ENCODE results near the gene DIPK2B.

Gene DIPK2B

DNA sequence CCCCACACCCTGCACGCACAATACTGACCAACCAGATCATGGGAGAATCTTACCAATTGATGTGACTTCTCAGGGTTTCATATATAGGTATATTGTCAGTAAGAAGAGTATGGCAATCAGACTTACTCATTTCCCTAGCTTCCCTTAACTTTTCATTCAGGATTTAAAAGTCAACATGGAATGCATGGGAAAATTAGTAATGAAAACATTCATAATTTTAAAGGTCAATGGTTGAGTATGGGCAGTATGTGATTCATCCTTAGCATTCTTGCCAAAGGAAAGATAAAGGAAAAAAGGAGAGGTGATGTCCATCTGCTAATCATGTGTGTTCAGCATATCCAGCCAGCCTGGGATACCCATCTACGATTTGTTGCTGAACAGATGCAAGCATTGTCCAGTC lies 4.0 kb downstream of the DIPK2B start:
- Histone ChIP-seq H3K9ac (ENCODE audit: low read depth, low read length) (no peak overlapping the region), H3K4me3 (ENCODE audit: low read length) (no peak overlapping the region), H3K27ac (ENCODE audit: low read depth, low read length) (no peak overlapping the region), H3K9me3 (ENCODE audit: insufficient read depth, low read depth, low read length) (no peaks in the 10 kb centered on the region), H3K4me1 (ENCODE audit: insufficient read depth, low read length) (no peaks in the 10 kb centered on the region), H3K36me3 (ENCODE audit: insufficient read depth, low read length) (no peaks in the 10 kb centered on the region), H3K27me3 (ENCODE audit: insufficient read depth, low read length) (no peaks in the 10 kb centered on the region)
- WGBS = 85% methylated on average over 1 of the region's 2 CpGs

DNA sequence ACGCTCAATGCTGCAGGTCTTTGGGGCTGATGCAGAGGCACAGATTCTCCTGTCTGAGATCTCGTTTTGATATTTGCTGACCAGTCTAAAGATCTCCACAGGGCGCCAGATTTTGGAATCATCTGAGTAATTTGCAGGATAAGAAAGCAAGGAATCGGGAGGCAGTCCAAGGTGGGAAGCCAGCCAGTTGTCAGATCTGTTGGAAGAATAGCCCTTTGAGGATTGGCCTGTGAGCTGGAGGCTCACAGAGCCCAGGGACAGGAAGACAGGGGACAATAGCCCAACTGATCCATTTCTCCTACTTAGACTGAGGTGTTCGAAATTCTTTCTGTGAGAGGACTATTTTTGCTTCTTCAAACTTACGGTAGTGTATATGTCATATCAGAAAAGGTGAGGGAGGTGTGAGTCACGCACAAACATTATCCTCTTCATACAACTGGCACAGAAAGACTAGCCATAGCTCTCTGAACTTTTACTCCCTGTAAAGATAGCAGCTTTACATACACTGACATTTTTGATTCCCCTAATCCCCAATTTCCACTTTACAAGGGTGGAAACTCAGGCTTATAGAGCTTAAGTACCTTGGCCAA lies 8.8 kb downstream of the DIPK2B start:
- Histone ChIP-seq H3K9ac (ENCODE audit: low read depth, low read length) (no peak overlapping the region), H3K9me3 (ENCODE audit: insufficient read depth, low read depth, low read length) (no peaks in the 10 kb centered on the region), H3K4me3 (ENCODE audit: low read length) (no peak overlapping the region), H3K4me1 (ENCODE audit: insufficient read depth, low read length) (no peaks in the 10 kb centered on the region), H3K27ac (ENCODE audit: low read depth, low read length) (no peak overlapping the region), H3K27me3 (ENCODE audit: insufficient read depth, low read length) (no peaks in the 10 kb centered on the region), H3K36me3 (ENCODE audit: insufficient read depth, low read length) (no peaks in the 10 kb centered on the region)
- 84% methylated on average over 4 of the region's 7 CpGs for WGBS

- Histone ChIP-seq H3K9ac (ENCODE audit: low read depth, low read length) (no peak overlapping the region), H3K27me3 (ENCODE audit: insufficient read depth, low read length) (no peaks in the 10 kb centered on the region), H3K4me1 (ENCODE audit: insufficient read depth, low read length) (no peaks in the 10 kb centered on the region), H3K36me3 (ENCODE audit: insufficient read depth, low read length) (no peaks in the 10 kb centered on the region), H3K27ac (ENCODE audit: low read depth, low read length) (no peak overlapping the region), H3K4me3 (ENCODE audit: low read length) (no peak overlapping the region), H3K9me3 (ENCODE audit: insufficient read depth, low read depth, low read length) (no peaks in the 10 kb centered on the region)
- WGBS = 93% methylated on average over 7 of the region's 8 CpGs
Measured at GRCh38 chrX:45191383-45191782, 9.3 kb downstream of the DIPK2B start.

DNA sequence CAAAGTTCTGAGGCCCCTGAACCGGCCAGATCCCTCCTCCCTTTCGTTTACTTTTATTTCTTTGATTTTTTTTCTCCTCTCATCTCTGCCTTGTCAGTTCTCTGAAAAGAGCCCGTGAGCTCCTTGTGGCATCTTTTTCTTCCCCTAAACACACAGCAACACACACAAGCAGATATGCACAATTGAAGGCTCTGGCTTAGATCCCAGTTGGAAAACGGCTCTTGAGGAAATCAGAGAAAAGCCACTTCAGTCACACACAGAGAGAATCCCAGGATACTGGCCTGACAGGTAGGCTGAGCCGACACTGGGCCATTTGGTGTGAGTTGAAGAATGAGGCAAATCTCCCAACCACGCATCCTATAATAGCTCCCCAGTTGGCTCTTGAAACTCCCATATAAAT lies 12.9 kb downstream of the DIPK2B start:
- no peak overlapping the region for H3K27ac ChIP-seq (ENCODE audit: low read depth, low read length)
- H3K27me3 ChIP-seq (ENCODE audit: insufficient read depth, low read length) = no peaks in the 10 kb centered on the region
- H3K4me3 ChIP-seq (ENCODE audit: low read length) = no peak overlapping the region
- H3K36me3 ChIP-seq (ENCODE audit: insufficient read depth, low read length) = no peaks in the 10 kb centered on the region
- H3K9ac ChIP-seq (ENCODE audit: low read depth, low read length) = no peak overlapping the region
- H3K9me3 ChIP-seq (ENCODE audit: insufficient read depth, low read depth, low read length) = no peaks in the 10 kb centered on the region
- no peaks in the 10 kb centered on the region for H3K4me1 ChIP-seq (ENCODE audit: insufficient read depth, low read length)
- WGBS = 79% methylated on average over 4 of the region's 6 CpGs

DNA sequence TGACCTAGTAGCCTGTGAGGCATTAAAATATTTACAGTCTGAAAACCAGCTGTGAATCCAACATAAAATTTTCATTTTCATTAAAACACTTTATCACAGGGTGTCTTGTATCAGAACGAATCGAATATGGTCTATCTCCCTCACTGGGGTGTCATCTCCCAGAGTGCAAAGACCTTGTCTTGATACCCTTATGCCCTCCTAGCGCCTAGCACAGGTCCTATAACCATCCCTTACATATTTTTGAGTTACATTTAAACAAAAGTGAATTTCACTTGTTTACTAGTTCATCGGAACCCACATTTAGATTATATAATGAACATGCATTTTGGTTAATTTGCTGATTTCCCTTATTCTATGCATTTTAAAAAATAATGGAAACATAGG lies 14.0 kb downstream of the DIPK2B start:
- whole genome bisulfite sequencing = 75% methylated on average over 3 of the region's 4 CpGs
- Histone ChIP-seq H3K27me3 (ENCODE audit: insufficient read depth, low read length) (no peaks in the 10 kb centered on the region), H3K4me3 (ENCODE audit: low read length) (no peak overlapping the region), H3K9me3 (ENCODE audit: insufficient read depth, low read depth, low read length) (no peaks in the 10 kb centered on the region), H3K4me1 (ENCODE audit: insufficient read depth, low read length) (no peaks in the 10 kb centered on the region), H3K9ac (ENCODE audit: low read depth, low read length) (no peak overlapping the region), H3K27ac (ENCODE audit: low read depth, low read length) (no peak overlapping the region), H3K36me3 (ENCODE audit: insufficient read depth, low read length) (no peaks in the 10 kb centered on the region)

- Histone ChIP-seq H3K36me3 (ENCODE audit: insufficient read depth, low read length) (no peaks in the 10 kb centered on the region), H3K27ac (ENCODE audit: low read depth, low read length) (no peak overlapping the region), H3K9me3 (ENCODE audit: insufficient read depth, low read depth, low read length) (no peaks in the 10 kb centered on the region), H3K4me3 (ENCODE audit: low read length) (no peak overlapping the region), H3K27me3 (ENCODE audit: insufficient read depth, low read length) (no peaks in the 10 kb centered on the region), H3K4me1 (ENCODE audit: insufficient read depth, low read length) (no peaks in the 10 kb centered on the region), H3K9ac (ENCODE audit: low read depth, low read length) (no peak overlapping the region)
- WGBS = 84% methylated on average over 2 of the region's 2 CpGs
Measured at GRCh38 chrX:45184211-45184610, 16.5 kb downstream of the DIPK2B start.

DNA sequence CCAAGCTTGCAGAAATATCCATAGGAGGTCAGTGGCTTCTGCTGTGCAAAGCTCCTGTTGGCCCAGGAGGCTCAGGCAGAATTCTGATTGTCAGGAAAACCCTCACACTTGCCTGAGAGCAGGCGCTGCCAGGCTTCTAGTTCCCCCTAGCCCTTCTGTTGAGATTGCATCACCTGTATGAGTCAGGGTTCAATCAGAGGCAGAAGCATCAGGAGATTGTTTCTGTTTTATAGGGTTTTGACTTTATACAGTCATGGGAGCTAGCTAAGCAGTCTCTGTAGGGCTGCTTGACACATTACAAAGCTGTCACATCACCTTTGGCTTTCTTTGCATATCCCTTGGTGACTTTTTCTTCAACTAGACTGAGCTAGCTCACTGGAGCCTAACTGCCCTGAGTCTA lies 27.8 kb downstream of the DIPK2B start:
- Histone ChIP-seq H3K4me1 (ENCODE audit: insufficient read depth, low read length) (no peaks in the 10 kb centered on the region), H3K4me3 (ENCODE audit: low read length) (no peak overlapping the region), H3K9me3 (ENCODE audit: insufficient read depth, low read depth, low read length) (no peaks in the 10 kb centered on the region), H3K36me3 (ENCODE audit: insufficient read depth, low read length) (no peaks in the 10 kb centered on the region), H3K27ac (ENCODE audit: low read depth, low read length) (no peak overlapping the region), H3K9ac (ENCODE audit: low read depth, low read length) (no peak overlapping the region), H3K27me3 (ENCODE audit: insufficient read depth, low read length) (no peaks in the 10 kb centered on the region)
- WGBS = 43% methylated on average over 1 of the region's 1 CpG

DNA sequence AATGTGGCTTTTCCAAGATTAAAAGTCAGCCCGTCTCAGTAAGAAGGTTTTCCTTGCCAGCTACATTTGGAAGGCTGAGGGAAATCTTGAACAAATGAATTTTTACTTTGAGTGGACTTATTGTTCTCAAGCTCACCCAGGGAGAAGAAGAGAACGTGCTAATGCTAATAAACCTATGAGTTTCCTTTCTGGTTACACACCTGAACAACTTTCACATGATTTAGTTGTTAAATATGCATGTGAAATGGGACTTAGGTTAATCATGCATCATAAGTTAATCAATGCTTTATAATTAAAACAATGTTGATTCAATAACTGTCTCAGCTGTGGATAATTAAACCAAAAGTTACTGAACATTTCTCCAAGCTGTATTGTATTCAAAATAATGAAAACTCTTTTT lies 33.9 kb downstream of the DIPK2B start:
- no peak overlapping the region for H3K9ac ChIP-seq (ENCODE audit: low read depth, low read length)
- 92% methylated on average over 1 of the region's 2 CpGs for WGBS
- H3K27me3 ChIP-seq (ENCODE audit: insufficient read depth, low read length) = no peaks in the 10 kb centered on the region
- no peaks in the 10 kb centered on the region for H3K4me1 ChIP-seq (ENCODE audit: insufficient read depth, low read length)
- H3K27ac ChIP-seq (ENCODE audit: low read depth, low read length) = no peak overlapping the region
- H3K9me3 ChIP-seq (ENCODE audit: insufficient read depth, low read depth, low read length) = no peaks in the 10 kb centered on the region
- no peak overlapping the region for H3K4me3 ChIP-seq (ENCODE audit: low read length)
- no peaks in the 10 kb centered on the region for H3K36me3 ChIP-seq (ENCODE audit: insufficient read depth, low read length)

GRCh38 chrX:45165726-45166125 lies 35.0 kb downstream of the DIPK2B start:
- no peak overlapping the region for H3K9ac ChIP-seq (ENCODE audit: low read depth, low read length)
- H3K27ac ChIP-seq (ENCODE audit: low read depth, low read length) = no peak overlapping the region
- no peaks in the 10 kb centered on the region for H3K9me3 ChIP-seq (ENCODE audit: insufficient read depth, low read depth, low read length)
- H3K27me3 ChIP-seq (ENCODE audit: insufficient read depth, low read length) = no peaks in the 10 kb centered on the region
- WGBS = 94% methylated on average over 6 of the region's 6 CpGs
- H3K4me3 ChIP-seq (ENCODE audit: low read length) = no peak overlapping the region
- H3K4me1 ChIP-seq (ENCODE audit: insufficient read depth, low read length) = no peaks in the 10 kb centered on the region
- no peaks in the 10 kb centered on the region for H3K36me3 ChIP-seq (ENCODE audit: insufficient read depth, low read length)

DNA sequence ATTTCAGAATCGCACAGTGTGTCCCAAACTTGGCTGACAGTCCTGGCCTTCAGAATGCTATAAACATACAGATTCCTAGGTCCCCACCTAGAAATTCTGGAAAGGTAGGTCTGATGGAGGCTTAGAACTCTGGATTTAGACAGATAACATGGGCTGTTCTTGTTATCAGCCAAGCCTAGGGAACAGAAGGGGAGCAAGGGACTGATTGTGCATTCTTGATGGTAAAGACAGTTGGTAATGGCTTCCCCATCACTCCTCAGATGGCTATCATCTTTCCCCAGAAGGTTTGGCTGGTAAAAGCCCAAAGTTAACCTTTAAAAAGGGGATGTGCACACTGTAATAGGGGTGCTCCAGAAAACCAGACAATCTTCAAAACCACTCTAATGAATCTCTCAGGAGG lies 35.7 kb downstream of the DIPK2B start:
- Histone ChIP-seq H3K9ac (ENCODE audit: low read depth, low read length) (no peak overlapping the region), H3K9me3 (ENCODE audit: insufficient read depth, low read depth, low read length) (no peaks in the 10 kb centered on the region), H3K4me1 (ENCODE audit: insufficient read depth, low read length) (no peaks in the 10 kb centered on the region), H3K27me3 (ENCODE audit: insufficient read depth, low read length) (no peaks in the 10 kb centered on the region), H3K4me3 (ENCODE audit: low read length) (no peak overlapping the region), H3K27ac (ENCODE audit: low read depth, low read length) (no peak overlapping the region), H3K36me3 (ENCODE audit: insufficient read depth, low read length) (no peaks in the 10 kb centered on the region)
- WGBS = no CpG with 5 or more reads among the region's 1 CpG

DNA sequence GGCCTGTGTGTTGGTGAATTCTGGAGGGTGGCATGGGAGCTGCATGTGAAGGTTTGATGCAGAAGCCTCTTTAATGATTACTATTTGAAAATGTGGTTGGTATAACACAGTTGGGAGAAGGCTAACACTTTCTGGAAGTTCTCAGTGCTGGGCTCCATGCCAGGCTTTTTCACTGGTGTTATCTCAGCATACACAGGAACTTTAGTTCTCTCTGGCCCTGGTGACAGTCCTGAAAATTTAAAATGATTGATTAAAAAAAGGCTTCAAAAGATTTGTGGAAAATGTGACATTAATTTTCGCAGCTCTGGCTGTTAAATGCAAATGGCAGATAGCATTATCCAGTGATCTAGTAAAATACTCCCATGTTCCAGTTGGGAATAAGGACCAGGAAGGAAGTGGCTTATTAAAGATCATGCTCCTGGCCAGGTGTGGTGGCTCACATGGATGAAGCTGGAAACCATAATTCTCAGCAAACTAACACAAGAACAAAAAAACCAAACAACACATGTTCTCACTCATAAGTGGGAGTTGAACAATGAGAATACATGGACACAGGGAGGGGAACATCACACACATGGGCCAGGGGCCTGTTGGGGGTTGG lies 36.6 kb downstream of the DIPK2B start:
- H3K4me3 ChIP-seq (ENCODE audit: low read length) = no peak overlapping the region
- no peak overlapping the region for H3K27ac ChIP-seq (ENCODE audit: low read depth, low read length)
- H3K9me3 ChIP-seq (ENCODE audit: insufficient read depth, low read depth, low read length) = no peaks in the 10 kb centered on the region
- no peak overlapping the region for H3K9ac ChIP-seq (ENCODE audit: low read depth, low read length)
- WGBS = 100% methylated on average over 1 of the region's 1 CpG
- no peaks in the 10 kb centered on the region for H3K27me3 ChIP-seq (ENCODE audit: insufficient read depth, low read length)
- H3K36me3 ChIP-seq (ENCODE audit: insufficient read depth, low read length) = no peaks in the 10 kb centered on the region
- no peaks in the 10 kb centered on the region for H3K4me1 ChIP-seq (ENCODE audit: insufficient read depth, low read length)

- Histone ChIP-seq H3K9me3 (ENCODE audit: insufficient read depth, low read depth, low read length) (no peaks in the 10 kb centered on the region), H3K27ac (ENCODE audit: low read depth, low read length) (no peak overlapping the region), H3K4me3 (ENCODE audit: low read length) (no peak overlapping the region), H3K9ac (ENCODE audit: low read depth, low read length) (no peak overlapping the region), H3K27me3 (ENCODE audit: insufficient read depth, low read length) (no peaks in the 10 kb centered on the region), H3K36me3 (ENCODE audit: insufficient read depth, low read length) (no peaks in the 10 kb centered on the region), H3K4me1 (ENCODE audit: insufficient read depth, low read length) (no peaks in the 10 kb centered on the region)
- whole genome bisulfite sequencing = 97% methylated on average over 19 of the region's 22 CpGs
Measured at GRCh38 chrX:45157647-45158046, 43.0 kb downstream of the DIPK2B start.
